GM19023 (cell line): ENCODE data around the gene HNF1A.

Experiments
- ATAC-seq: cut with Tn5 transposase; IDR thresholded peaks from one replicate; pipeline ENCODE4 v1.9.1; 2021; ENCODE audit warnings: mild to moderate bottlenecking, moderate library complexity; ENCODE audit not compliant: unreplicated experiment

The HNF1A gene

DNA sequence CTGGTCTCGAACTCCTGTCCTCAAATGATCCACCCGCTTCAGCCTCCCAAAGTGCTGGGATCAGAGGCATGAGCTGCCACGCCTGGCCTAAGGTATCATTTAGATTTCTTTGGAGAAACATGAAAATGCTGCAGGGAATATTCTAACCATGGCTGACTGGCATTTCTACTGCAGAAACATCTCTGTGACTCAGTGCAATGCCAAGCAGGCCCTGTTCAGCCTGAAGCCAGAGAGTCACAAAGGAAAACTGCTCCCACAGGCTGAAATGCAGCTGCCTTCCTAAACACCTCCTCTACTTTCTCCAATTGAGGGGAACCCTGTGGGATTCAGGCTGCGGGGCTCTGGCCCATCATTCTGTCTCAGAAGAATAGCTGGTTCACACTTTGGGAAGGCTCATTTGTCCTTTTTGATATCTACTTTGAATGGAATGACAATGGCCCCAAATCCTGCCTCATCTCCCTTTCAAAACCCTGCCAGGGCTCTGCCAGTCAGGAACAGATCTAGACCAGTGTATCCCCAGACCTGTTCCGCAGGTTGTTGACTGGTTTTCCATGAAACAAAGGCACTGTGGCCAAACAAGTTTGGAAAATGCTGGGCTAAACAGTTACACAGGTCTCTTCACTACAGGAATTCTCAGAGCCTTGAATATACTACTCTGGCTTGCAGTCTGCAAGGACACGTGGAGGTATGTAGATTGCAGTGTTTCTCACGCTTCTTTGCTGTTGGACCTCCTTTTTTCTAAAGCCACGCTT is 30.2 kb downstream of the HNF1A start:
- ATAC-seq: no peak

DNA sequence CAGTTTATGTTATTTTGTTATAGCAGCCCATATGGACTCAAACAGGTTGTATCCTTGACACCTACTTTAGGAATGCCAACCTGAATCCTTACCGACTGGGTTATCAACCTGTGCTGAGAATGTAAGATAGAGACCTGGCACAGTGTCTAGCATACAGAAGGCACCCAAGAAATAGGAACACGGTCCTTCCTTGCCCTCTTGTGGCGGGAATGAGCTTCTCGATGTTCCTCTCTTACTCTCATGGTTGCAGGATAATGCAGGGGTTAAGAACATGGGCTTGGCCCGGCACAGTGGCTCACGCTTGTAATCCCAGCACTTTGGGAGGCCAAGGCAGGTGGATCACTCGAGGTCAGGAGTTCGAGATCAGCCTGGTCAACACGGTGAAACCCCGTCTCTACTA is 31.4 kb downstream of the HNF1A start:
- no peak for ATAC-seq

DNA sequence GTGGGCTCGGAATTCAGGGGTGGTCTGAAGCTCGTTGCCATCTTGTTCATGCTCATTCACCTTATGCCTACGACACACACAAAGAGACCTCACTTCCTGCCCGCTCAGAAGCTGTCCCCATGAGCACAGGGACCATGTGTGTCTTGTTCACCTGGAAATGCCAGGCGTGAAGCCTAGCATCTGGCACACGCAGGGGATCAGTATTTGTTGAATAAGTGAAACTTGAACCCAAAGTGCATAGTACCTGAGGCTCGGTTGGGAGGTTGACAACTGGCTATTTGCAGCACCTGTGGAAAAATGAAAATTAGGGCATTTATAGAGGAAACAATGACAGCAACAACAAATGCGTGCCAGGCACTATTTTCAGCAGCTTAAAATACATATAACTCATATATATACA is 32.5 kb downstream of the HNF1A start:
- ATAC-seq: no peak

DNA sequence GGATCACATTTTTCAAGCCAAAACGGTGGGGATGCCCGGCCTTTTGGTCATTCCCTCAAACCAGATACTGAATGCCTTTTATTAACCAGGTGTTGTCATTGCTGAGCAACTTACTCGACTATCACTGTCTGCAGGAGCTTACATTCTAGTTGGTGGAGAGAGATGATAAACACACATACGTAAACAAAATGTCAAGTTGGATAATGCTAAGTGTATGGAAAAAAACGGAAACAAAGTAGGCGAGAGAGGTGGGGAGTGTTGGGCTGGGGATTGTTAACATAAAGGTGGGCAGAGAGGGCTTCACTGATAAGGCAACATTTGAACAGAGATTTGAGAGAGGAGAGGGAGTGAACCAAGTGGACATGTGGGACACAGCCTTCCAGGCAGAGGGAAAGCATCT is 33.5 kb downstream of the HNF1A start:
- no peak for ATAC-seq

DNA sequence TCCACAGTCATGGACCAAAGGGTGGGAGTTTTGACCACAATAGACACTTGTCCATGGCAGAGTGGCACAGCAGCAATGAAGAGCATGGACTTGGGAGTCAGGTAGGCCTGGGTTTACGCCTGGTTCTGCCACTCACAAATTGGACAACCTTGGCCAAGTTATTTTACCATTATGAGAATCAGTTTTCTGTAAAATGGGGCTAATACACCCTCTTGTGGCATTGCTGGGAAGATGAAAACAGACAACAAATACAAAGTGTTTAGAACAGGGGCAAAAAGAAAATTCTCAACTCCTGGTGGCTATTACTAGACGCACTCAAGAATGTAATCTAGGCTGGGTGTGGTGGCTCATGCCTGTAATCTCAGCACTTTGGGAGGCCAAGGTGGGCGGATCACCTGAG is 35.4 kb downstream of the HNF1A start:
- no peak for ATAC-seq

DNA sequence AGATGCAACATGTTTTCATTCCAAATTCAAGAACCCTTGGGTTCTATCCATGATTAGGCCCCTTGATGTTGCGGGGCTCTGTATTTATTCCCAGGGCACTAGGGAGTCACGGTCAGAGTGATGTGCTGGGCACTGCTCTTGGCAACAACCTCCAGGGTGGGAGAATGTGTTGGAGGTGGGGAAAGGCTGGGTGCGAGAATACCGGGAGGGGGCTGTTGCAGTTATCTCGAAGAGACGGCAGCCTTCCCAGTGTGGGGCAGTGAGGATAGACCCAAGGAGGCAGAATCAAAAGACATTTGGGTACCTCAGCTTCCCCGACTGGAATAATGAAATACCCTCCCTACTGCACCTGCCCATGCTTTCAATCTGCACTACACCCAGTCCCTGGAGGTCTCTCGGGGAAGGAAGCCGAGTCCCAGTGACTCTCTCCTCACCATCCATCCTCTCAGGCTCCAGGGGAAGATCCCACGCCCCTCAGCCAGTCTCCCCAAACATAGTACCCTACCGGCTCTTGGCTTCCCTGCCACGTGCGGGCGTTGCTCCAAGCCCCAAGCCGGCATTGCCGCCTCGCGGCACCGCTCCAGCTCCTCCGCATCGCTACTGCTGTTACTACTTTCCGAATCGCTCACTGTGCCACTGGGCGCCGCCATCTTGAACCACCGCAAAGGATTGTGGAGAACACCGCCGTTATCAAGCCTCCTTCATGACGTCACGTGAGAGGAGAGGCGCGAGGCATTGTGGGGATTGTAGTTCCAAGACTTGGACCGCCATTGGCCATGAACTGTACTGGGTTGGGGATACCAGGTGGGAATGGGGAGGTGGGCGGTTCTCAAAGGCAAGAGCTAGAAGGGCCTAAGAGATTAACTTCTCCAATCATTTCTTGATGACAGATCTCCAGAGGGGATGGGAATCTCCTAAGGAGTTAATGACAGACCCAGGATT is 37.8 kb downstream of the HNF1A start, which contains the start of gene C12orf43:
Gene C12orf43, minus strand, starts transcription at position 663 of the 942 bp plus-strand sequence. Its CDS starts 13 bp downstream, at position 650.
- ATAC-seq: peak; percentile 98

DNA sequence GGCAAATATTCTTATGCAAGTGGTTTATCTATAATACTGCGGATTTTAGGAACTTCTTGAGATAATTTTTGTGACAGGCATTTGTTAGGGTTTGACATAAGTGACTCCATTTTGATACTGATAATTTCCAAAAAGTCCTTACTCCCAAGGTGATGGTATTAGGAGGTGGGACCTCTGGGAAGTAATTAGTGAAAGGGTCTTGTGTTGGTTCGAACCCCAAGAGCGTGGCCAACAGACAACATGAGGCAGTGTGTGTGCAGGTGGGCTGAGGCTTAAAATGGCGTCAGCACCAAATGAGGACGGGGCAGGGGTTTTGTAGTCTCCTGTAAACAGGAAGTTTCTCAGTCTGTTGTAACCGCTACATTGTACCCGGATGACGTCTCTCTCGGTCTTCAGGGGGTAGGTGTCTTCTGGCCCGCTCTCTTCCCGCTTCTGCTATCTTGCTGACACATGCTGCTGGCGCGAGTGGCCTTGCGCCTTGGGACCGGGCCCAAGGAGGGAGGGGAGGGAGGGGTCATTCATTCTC is 39.7 kb downstream of the HNF1A start:
- no peak for ATAC-seq

DNA sequence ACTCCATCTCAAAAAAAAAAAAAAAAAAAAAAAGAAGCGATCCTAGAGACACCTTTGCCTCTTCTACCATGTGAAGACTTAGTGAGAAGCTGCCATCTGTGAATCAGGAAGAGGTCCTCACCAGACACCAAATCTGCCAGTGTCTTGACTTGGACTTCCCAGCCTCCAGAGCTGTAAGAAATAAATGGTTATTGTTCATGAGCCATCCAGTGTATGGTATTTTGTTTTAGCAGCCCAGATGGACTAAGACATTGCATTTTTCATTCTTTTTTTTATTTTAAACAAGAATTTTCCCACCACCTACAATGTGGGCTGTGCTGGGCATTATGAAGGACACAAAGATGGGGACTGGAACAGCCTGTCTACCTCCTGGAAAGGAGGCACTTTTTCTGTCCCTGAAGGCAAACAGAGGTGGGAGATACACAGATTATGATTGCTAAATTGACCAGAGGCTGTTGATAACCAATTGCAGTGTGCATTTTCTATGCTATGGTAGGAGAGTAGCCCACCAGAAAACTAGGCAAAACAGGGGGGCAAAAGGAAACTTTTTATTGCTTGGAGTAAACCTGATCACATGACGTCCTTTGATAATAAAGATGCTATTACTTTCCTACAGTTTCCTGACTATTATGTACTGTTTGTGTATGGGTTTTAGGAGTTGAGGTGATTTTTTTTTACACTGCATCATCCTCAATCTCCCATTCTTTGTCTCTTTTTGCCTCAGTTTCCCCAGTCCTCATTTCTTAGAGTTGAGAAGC is 40.7 kb downstream of the HNF1A start:
- no peak for ATAC-seq

DNA sequence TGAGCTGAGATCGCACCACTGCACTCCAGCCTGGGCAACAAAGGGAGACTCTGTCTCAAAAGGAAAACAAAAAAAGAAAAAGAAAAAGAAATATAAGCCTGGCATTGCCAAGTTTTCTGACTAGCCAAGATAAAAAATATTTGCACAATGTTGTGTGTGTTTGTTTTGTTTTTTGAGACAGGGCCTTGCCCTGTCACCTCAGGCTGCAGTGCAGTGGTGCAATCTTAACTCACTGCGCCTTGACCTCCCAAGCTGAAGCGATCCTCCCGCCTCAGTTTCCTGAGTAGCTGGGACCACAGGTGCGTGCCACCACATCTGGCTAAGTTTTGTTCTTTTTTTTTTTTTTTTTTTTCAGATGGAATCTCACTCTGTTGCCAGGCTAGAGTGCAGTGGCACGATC is 43.4 kb downstream of the HNF1A start:
- ATAC-seq: no peak

DNA sequence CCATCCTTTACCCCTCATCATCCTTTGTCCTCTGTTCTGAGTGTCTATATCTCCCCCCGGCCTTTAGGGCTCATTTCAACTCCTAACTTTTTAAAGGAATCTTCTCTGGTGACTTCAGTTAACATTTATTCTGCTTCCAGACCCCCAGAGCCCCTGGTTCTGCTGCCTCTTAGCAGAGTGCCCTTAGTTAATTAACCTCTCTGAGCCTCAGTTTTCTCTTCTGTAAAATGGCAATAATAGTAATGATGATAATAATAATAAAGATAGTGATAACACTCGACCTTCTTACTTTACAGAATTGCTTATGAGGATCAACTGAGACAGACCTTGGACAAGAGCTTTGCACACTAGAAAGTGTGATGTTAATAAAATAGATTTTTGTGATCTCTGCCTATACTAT is 44.4 kb downstream of the HNF1A start:
- ATAC-seq: no peak

DNA sequence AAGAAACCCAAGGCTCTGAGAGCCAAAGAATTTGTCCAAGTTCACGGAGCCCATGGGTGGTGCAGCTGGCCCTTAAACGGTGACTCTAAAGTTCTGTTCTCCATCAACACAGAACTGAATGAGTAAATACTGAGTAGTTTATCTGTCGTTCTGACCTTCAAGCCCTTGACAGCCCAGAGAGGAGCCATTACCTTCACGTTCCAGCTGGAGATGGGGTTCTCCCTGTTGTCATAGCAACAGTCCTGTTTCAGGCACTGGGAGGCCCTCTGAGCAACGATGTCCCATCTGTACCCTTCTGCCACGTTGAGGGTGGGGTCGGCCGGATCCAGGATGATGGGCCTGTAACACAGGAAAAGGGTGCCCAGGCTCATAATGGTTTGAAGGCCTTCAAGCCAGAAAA is 45.5 kb downstream of the HNF1A start:
- no peak for ATAC-seq

DNA sequence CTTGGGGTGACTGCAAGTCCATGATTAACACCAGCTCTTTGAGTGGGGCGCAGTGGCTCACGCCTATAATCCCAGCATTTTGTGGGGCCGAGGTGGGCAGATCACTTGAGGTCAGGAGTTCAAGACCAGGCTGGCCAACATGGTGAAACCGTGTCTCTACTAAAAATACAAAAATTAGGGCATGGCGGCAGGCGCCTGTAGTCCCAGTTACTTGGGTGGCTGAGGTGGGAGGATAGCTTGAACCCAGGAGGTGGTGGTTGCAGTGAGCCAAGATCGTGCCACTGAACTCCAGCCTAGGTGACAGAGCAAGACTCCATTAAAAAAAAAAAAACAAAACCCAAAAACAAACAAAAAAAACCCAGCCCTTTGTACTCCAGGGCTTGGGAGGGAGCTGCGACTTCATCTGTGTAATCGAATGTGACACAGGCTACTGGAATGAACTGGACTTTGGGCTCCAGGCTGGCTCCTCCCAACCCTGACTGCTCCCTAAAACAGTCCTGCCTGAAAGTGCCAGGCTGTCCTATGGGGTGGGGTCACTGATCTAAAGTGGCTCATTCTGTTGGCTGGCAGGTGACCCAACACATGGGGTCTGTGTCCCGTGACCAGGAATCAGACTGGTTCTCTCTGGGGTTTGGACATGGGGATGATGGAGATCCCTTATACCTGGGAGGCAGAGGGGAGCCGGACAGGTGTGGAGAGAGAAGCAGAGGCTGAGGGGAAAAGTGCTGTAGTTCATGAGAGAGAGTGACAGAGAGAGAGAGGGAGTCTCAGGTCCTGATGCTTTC is 47.3 kb downstream of the HNF1A start:
- ATAC-seq: no peak

DNA sequence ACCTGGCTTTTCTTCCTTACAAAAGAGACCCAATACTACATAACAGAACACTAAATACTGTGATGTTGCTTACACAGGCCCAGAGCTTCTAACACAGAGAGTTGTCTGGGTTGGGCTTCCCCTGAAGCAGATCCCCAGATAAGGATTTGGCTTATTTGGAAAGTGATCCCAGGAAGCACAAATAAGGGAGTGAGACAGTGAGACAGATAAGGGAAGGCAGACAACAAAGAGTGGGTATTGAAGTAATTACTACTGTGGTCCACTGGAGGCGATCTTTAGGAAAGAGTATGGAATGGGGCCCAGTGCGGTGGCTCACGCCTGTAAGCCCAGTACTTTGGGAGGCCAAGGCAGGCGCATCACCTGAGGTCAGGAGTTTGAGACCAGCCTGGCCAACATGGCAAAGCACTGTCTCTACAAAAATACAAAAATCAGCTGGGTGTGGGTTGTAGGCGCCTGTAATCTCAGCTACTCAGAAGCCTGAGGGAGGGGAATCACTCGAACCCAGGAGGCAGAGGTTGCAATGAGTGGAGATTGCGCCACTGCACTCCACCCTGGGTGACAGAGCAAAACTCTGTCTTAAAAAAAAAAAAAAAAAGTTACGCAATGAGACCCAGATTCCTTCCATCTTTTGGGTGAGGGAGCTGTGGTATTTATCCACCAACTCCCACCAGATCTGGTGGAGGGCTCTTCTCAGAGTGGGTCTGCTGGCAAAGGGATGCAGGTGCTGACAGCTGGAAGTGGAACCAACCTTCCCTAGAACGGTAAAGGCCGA is 48.1 kb downstream of the HNF1A start:
- no peak for ATAC-seq

DNA sequence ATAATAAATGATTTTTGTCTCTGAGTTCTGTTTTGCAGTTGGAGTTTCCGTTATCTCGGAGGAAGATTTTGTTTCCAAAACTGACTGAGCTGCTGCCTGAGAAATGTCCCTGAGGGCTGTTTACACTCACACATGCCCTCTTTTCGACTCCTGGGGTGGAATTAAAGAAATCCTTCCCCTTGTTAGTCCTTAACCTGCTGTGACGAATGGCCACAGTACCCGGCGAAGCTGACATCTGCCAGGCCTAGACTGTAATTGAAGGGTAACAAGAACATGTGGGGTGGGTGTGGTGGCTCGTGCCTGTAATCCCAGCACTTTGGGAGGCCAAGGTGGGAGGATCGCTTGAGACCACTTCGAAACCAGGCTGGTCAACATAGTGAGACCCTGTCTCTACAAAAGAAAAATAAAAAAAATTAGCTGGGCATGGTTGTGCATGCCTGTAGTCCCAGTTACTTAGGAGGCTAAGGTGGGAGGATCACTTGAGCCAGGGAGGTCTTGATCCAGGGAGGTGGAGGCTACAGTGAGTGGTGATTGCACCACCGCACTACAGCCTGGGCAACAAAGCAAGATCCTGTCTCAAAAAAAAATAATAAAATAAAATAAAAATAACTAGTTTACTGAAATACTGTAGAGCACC is 52.4 kb downstream of the HNF1A start:
- ATAC-seq: no peak

DNA sequence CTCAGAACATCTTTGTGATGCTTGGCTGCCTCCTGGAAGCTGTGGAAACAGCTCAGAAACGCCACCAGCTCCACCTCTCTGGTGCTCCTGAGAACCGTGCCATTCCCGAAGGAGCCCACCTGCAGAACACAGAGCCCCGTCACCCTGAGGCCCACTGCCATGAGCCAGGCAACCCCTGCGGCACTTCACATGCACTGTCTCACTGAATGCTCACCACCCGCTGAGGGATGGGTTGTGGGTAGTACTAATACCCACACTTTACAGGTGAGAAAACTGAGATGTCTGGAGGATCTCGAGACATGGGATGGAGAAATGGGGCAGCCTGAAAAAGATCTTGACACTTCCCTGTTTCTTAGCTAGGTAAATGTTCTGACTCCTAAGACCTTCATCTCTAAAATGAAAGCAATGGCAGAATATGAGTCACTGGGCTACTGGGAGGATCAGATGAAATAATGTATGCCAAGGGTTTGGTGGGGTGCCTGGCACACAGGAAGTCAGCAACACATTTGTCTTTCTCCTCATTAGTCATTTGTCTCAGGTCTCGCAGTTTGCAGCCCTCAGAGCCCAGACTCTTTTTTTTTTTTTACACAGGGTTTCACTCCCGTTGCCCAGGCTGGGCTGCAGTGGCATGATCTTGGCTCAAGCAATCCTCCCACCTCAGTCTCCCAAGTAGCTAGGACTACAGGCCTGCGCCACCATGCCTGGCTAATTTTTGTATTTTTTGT is 55.4 kb downstream of the HNF1A start:
- ATAC-seq: no peak

DNA sequence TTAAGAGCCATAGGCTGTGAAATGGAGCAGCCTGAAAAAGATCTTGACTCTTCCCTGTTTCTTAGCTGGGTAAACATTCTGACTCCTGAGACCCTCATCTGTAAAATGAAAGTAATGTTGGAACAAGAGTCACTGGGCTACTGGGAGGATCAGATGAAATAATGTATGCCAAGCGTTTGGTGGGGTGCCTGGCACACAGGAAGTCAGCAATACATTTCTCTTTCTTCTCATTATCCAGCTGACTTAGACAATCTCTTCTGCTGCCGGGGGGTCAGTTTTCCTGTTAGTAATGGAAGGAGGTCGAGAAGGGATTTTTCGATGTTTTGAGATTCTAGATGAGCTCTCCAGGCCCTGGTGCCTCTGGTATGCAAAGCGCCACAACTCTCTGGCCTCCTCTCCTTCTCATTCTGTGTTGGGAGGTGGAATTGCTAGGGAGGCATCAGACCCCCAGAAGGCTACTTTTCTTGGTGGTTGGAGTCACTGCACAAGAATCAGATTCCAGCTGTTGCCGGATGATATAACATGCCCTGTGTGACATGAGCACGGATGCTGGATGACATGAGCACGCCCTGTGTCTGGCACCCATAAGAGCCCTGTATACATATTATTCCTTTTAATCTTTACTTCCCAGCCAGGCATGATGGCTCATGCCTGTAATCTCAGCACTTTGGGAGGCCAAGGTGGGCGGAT is 56.4 kb downstream of the HNF1A start:
- no peak for ATAC-seq

DNA sequence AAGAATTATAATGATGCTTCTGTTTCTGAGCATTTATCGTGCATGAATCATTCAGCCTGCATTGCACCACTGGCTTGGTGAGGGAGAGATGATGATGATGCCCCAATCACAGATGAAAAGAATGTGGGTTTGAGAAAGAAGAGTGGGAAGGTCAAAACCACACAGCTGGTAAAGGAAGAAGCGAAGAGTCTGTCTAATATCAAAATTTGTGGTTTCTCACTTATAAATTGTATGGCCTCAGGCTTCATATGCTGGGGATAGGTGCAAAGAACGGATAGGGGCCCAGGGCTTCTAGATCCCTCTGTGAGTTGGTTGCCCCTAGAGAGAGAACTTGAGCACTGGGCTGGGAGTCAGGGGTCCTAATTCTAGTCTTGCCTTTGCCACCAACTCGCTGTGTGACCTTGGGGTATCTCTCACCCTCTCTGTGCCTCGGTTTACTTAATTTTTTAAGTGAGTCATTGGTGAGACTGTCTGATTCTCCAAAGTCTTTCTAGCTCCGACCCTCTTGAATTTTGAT is 58.5 kb downstream of the HNF1A start:
- no peak for ATAC-seq
